ENCODE measurements around the gene ALPI.
"Not testable (repeated sequence)": the region's sequence is repeated elsewhere in the genome, so short reads cannot be mapped to it uniquely, and the experiment has no call there.

Gene ALPI

GRCh38 chr2:232455426-232456255, at the start of gene ALPI:
Gene ALPI, plus strand, starts transcription at chr2:232456153. Its CDS starts 47 bp downstream, at chr2:232456200.
- no peak for DNase-seq

- no peak for DNase-seq
Measured at GRCh38 chr2:232406556-232407310, 49.2 kb upstream of the ALPI start, which contains the start of gene ALPG. Gene ALPG, plus strand, starts transcription at chr2:232406844. Its CDS starts 51 bp downstream, at chr2:232406895.

GRCh38 chr2:232407428-232408150, 48.4 kb upstream of the ALPI start:
- not testable (repeated sequence) for DNase-seq

- DNase-seq: not testable (repeated sequence)
Measured at GRCh38 chr2:232408269-232408668, 47.7 kb upstream of the ALPI start.

GRCh38 chr2:232409617-232410016, 46.3 kb upstream of the ALPI start:
- DNase-seq: not testable (repeated sequence)

- DNase-seq: no peak
Measured at GRCh38 chr2:232410238-232410900, 45.6 kb upstream of the ALPI start.

- DNase-seq: no peak
Measured at GRCh38 chr2:232411901-232412629, 43.9 kb upstream of the ALPI start.

- no peak for DNase-seq
Measured at GRCh38 chr2:232412986-232413385, 43.0 kb upstream of the ALPI start.

GRCh38 chr2:232415138-232415690, 40.7 kb upstream of the ALPI start:
- no peak for DNase-seq

- DNase-seq: no peak
Measured at GRCh38 chr2:232415736-232416520, 40.0 kb upstream of the ALPI start.

GRCh38 chr2:232416521-232417470, 39.2 kb upstream of the ALPI start:
- DNase-seq: no peak

GRCh38 chr2:232417489-232417888, 38.5 kb upstream of the ALPI start:
- DNase-seq: no peak

GRCh38 chr2:232418056-232418455, 37.9 kb upstream of the ALPI start:
- DNase-seq: no peak

GRCh38 chr2:232418466-232419244, 37.3 kb upstream of the ALPI start:
- no peak for DNase-seq

- no peak for DNase-seq
Measured at GRCh38 chr2:232419245-232420072, 36.5 kb upstream of the ALPI start.

- no peak for DNase-seq
Measured at GRCh38 chr2:232420073-232420454, 35.9 kb upstream of the ALPI start.

- DNase-seq: no peak
Measured at GRCh38 chr2:232420463-232421188, 35.3 kb upstream of the ALPI start.

Data from kidney glomerular epithelial cell (primary cell).